NCI-H1417 treated with DMSO at 0.1 percent for 48 hours (cell line): ENCODE data around the gene EWSR1.

Experiments used
- DNase-seq: peaks from one replicate; lab custom pipeline; 2025; lab: John Stamatoyannopoulos, UW

The EWSR1 gene

DNA sequence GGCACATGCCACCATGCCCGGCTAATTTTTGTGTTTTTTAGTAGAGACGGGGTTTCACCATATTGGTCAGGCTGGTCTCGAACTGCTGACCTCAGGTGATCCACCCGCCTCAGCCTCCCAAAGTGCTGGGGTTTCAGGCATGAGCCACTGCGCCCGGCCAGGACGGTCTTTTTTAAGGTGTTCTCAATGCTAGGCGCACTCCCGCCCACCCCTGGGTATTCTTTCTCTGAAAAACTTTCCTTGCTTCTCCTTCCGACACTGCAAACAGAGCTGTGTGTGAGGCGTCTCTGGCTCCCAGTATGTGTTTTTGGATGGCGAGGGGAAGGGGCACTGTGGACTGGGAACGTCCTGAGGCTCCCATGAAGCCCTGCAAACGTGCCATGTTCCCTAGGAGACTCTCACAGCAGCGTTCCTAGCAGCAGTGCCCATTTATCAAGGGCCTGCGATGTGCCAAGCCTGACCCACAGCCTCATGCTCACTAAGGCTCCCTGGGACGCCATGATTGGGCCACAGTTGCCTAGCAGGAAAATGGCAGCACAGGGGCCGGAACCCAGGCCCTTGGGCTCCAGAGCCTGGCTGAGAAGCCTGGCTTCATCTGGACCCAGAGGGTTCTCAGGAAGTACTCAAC lies 49.9 kb downstream of the EWSR1 start:
- no peak for DNase-seq

- DNase-seq, result no peak
These were observed 51.0 kb downstream of the EWSR1 start for GRCh38 chr22:29319072-29319471.

- DNase-seq, result no peak
These were observed 52.5 kb downstream of the EWSR1 start for GRCh38 chr22:29320546-29320945.

- DNase-seq, result no peak
These were observed 55.6 kb downstream of the EWSR1 start for GRCh38 chr22:29323641-29324040.

DNA sequence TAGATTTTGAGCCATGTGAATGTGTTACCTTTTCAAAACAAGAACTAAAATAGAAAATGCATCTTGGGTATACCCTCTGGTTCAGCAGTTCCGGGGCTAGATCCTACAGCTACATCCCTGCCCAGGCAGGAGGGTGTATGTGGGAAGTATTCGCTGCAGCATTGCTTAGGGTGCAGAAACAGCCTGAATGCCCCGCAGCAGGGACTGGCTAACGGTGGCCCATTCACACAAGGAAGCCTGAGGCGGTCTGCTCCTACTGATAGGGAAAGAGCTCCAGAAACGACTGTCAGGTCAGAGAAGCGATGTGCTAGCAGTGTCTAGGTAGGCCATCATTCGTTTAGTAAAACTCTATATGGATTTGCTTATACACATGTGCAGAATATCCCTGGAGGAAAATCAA lies 57.3 kb downstream of the EWSR1 start:
- no peak for DNase-seq

DNA sequence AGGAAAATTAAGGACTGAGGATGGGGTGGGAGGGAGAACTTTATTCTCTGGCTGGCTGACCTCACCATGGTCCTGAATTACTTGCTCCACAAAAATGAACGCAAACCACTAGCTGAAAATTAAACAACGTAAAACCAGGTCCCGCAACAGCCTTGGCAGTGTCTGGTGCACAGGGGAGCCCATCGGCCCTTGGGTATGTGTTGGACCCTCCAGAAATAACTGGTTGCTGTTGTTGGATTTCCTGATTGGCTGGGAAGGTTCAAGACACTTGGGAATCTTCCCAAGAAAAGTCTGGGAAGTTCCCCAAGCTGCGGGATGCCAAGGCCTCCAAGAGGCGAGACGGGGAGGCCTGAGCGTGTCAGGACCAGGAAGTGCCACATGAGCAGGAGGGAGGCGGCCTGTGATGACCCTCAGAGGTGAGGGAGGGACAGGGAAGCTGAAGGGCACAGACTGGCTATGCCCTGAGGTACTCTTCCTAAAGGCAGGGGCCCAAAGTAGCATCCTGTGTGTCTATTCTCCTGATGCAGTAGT lies 57.8 kb downstream of the EWSR1 start:
- no peak for DNase-seq

DNA sequence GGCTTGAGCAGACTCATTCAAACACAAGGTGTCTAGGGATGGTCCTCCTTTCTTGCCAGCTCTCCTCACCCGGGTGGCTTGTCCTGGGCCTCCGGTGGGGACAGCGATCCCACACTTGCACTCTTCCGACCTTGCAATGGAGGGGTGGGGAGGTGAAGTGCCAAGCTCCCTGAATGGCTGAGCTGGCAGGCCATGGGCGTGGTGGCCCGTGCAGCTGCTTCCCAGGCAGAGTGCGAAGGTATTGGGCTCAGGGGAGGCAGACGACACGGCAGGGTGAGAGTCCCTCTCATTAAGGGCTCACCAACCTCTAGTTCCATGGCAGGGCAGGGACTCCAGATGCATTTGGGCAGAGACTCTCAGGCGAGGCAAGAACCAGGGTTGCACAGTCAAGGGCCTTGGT lies 58.4 kb downstream of the EWSR1 start:
- DNase-seq, result no peak

DNA sequence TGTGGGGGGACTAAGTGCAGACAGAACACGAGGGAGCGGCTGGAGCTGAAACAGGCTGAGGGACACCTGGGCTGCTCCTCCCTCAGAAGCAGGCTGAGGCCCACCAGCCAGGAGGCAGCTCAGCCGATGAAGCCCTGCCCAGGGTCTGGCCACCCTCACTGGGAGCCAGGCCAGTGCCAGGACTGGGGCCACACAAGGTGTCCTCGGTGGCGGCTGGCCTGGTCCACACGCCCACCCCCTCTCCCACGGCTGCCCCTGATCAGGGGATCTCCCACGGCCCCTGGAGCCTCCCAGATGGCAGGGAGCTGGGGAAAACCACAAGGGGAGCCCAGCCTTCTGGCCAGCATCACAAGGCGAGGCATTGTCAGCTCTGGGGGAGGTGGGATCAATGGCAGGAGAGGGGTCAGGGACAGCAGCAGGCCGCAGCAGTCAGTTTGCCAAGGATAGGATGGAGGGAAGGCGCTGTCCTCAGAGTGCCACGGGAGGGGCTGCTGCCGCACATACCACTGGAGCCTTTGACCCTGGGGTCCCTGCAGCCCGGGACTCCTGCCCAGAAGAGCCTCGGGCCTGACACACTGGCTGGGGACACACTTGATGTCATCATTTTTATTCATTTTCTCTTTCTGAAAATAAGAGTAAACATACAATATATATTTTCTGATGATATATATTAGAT lies 59.2 kb downstream of the EWSR1 start:
- no peak for DNase-seq

GRCh38 chr22:29328055-29328454 lies 60.0 kb downstream of the EWSR1 start:
- DNase-seq, result no peak

DNA sequence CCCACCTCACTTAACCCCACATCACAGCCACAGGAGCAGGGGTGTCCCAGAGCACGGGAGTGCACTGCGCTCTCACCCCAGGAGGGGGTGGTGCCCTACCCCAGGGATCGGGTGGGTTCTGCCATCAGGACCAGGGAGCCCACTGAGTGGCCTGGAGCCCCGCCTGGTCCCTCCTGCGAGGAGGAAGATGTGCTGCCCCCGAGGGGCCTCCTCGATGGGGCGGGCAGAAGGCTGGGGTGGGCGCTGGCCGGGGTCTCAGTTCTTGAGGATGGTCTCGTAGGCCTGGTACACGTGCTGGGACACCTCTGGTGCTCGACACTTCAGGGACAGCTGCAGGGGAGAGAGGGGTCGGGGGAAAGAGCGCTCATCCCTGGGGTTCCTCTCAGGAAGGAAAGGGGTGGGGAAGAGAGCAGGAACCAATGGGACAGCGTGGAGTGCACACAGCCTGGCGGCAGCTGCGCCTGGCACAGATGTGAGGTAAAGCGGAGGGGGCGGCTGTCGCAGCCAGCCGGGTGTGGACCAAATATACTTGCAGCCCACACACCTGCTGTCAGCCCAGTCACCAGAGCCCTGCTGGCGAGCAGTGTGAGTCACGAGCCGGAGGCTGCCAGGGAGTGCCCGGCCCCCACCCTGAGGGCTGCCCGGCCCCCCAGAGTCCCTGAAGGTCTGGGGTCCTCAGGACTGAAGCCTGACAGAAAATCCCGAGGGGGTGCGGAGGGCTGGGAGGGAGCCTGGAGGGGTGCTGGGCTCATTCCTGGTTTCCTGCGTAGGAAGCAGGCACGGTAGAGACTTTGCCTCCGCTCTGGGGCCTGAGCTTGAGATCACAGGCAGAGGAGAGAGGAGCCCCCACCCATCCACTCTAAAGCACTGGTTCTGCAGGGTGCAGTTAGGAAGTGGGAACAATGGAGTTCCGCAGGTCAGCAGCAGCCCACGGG lies 60.8 kb downstream of the EWSR1 start:
- DNase-seq, result no peak

DNA sequence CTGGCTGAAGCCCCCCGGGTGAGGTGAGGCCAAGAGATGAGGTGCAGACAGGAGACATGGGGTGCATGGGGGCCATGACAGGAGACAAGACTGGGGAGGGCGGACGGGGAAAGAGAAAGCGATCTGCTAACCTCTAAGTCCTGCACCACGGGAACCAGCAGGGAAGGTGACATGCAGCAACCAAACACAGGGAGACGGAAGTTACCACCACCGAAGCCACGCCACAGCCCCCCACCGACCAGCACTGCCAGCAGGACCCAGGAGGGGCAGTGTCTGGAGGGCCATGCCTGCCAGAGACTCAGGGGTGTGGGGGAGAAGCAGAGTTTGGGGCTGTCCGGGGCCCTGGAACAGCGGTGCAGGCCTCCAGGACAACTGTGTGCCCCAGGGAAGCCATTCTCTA lies 61.5 kb downstream of the EWSR1 start:
- no peak for DNase-seq

GRCh38 chr22:29330291-29330690 lies 62.2 kb downstream of the EWSR1 start:
- DNase-seq, result no peak

GRCh38 chr22:29330753-29331152 lies 62.7 kb downstream of the EWSR1 start:
- DNase-seq, result no peak

DNA sequence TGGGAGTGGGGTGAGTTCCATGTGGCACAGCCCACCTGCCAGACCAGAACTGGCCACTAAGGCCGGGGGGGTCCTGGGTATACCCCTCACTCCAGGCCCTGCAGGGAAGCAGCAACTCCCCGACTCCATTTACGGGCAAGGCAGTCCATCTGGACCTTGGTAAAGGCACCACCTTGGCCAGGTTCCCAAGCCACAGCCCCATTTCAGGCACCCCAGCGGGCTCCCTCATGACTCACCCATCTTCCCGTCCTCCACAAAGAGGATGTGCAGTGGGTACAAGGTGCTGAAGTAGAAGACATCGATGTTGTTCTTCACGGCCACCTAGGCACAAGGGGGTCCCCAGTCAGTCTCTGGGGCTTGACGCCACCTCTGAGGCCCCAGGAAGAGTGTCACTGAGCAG lies 63.1 kb downstream of the EWSR1 start:
- no peak for DNase-seq

DNA sequence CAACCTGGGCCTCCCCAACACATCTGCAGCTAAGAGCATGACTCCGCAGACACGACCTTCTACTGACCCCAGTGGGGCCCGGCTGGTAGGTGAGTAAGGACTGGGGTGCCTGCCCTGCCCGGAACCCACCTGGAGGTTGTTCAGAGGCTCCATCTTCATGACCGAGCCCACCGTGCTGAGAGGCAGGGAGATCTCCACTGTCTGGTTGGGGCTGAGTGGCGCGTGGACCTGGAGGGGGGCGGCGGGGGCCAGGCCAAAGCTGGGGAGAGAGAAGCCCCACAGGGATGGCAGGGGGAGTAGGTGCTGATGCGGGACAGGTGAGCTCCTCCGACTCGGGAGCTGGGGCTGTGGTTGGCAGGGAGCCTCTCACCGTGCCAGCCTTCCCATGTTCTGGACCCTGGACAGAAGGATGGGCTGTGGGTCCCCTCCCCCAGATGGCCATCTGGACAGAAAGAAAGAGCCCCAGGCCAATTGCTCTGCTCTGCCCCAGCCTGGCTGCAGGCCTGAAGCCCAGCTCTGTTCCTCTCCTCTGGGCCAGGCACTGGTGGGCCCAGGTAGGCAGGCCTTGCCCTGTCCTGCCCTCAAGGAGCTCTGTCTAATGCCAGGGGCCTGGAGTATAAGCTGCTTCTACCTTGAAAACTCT lies 63.7 kb downstream of the EWSR1 start:
- DNase-seq, result no peak

DNA sequence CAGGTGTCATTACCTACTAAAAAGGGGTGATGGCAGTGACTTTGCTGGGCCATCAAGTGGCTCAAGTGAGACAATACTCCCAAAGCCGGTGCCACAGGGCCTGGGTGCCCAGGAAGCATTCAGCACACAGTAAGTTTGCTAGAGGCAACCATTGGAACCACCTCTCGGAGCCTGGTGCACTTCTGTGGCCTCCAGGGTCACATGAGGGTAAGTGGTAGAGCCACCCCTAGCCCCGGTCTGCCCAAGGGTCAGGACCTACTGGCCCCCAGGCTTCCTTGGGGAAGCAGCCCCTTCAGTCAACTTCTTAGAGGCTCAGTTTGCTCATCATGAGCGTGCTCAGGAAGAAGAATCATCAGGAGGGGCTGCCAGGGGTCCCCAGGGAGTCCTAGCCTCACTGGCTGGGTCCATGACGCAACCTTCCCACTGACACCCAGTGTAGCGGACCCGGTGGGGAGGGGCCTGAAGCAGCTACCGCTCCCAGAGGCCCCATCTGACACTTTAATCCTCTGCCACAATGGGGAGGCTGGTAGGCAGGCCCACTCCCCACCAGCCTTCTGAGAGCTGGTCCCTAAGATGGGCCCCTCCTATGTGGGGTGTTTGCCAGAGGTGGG lies 64.9 kb downstream of the EWSR1 start:
- DNase-seq, result no peak

GRCh38 chr22:29334148-29334547 lies 66.1 kb downstream of the EWSR1 start:
- DNase-seq, result no peak

DNA sequence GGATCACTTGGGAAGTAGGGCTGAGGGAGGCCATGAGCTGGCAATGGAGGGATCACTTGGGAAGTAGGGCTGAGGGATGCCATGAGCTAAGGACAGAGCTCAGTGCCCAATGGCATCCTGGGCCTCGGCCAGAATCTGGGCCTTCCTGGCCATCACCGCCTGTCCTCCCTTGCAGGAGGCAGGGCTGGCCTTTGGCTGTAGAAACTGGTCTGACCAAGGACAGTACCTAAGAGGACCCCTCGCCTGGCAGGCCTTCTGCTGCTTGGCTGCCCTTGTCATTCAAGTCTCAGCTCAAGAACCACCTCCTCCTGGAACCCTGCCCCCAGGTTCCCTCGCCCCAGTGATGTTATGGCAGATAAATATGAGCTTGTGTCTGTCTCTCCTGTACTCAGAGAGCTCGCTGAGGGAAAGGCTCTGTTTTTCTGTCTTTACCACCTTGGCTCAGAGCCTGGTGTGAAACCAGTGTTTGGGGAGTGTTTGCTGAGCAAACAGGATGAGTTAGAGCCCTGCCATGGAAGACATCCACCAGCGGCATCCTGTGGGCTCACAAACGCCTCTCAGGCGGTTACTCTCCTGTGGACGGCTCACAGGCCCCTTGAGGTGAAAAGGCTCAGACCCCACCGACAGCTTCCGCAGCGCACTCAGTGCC lies 66.8 kb downstream of the EWSR1 start:
- DNase-seq, result no peak

GRCh38 chr22:29335656-29336055 lies 67.6 kb downstream of the EWSR1 start:
- no peak for DNase-seq

GRCh38 chr22:29336751-29337490 lies 68.9 kb downstream of the EWSR1 start:
- no peak for DNase-seq
